Effector CD8-positive, alpha-beta T cell (primary cell): ENCODE measurements around the gene NHSL2.
"Not testable (repeated sequence)": the region's sequence is repeated elsewhere in the genome, so short reads cannot be mapped to it uniquely, and the experiment has no call there.

ENCODE experiments used
- DNase-seq: peaks from one replicate; lab custom pipeline; 2025; lab: John Stamatoyannopoulos, UW
- total RNA-seq, 4 experiments: gene quantifications; one replicate each; lab custom pipeline; 2026; lab: John Stamatoyannopoulos, UW

Gene NHSL2
- total RNA-seq, result 4.9 to 31.7 (median 15.4) reads per million in 4 experiments

- no peak for DNase-seq
Measured at GRCh38 chrX:71910643-71910985, at the start of gene NHSL2. TSS of gene NHSL2 (plus strand) at chrX:71910845.

- no peak for DNase-seq
Measured at GRCh38 chrX:71867680-71868079, 43.0 kb upstream of the NHSL2 start.

- not testable (repeated sequence) for DNase-seq
Measured at GRCh38 chrX:71869566-71869965, 41.1 kb upstream of the NHSL2 start.

DNA sequence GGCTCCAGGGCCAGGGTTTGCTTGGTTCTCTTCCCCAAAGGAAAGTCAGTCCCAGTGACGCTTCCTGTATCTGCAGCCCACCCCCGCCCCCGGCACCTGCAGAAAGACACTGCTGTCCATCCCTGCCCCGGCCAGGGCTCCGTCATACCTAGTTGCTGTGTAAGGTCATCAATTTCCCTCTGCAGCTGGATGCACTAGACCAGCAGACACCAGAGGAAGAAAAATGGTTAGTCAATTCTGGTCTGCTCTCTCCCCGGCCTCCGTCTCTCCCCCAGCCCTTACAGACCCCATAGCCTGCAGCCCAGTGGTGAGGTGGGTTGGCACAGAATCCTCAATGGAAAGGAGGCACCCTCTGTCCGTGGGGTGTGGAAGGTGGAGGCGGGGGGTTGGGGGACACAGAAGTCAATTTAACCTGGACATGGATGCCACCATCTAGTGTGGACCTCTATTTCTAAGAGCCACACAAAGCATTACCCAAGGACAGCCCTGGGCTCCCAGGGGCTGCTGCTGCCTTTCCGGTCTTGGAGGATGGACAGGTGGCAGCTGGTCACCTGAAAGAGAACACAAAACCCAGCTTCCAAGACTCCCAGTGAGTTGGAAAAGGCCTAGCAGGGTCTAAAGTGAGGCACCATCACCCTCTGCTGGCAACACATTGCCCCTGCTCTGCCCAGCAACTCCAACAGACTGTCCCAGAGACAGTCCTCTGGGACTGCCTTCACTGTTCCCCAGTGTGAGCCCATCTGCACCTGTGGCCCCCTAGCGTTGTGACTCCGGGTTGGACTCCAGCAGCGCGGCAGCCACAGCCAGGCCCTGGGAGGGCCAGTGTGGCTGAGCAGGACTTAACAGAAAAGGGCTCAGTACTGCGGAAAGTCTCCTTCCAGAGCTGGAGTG, 40.2 kb upstream of the NHSL2 start:
- DNase-seq, result no peak

DNA sequence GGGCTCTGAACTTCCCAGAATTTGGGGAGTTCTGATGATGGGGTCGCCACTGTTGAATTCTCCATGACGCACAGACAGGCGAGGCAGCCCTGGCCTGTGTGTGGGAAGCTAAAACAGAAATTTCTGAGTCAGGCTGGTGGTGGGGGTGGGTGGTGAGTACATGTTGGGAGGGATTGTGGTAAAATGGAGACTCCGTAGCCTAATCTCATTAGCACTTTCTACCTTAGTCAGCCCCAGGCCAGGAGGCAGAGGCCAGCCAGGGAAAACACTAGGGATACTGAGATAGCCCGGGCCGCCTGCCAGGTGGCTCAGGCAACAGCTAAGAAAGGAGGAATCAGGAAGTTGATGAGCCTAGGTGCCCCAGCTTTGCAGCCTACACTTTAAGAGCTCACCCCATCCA, 39.3 kb upstream of the NHSL2 start:
- DNase-seq, result no peak

DNA sequence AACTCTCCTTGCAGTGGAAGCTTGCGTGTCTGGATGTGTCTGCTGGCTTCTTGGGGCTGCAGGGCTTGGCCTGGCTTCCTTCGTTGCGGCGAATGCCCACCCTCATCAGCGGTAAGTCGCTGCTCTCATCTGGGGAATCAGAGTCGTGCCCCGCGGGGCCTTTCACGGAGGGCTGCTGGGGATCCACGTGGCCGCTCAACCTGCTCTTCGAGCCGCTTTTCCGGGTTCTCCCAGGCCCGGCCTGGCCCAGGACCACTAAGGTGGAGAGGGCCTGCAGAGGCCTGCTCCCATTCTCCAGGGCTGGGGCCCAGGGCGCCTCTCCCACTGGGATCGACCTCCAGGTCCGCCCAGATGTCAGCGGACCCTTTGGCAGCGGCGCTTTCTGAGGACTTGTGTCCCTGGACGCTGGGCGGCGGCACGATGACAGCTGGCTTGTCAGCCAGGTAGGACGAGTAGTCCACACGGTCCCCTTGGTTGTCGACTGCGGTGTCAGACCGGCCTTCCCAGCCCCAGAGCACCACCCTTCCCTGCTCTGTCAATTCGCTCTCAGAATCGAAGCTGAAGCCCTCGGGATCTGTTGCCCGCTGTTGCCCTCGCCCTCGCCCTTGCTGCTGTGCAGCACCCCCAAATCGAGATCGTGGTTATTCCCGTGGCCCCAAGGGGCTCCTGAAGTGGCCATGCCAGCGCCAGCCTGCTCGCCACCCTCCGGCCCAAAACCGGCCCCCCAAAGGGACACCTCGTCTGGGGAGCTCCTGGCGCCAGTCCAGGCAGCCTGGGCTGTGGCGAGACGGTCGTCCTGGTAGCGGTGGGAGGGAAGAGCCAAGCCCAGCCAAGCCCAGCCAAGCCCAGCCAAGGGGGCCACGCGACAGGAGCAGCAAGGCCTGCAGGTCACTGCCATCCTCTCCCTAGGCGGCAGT, 37.8 kb upstream of the NHSL2 start:
- no peak for DNase-seq

GRCh38 chrX:71873459-71873833, 37.2 kb upstream of the NHSL2 start:
- no peak for DNase-seq

DNA sequence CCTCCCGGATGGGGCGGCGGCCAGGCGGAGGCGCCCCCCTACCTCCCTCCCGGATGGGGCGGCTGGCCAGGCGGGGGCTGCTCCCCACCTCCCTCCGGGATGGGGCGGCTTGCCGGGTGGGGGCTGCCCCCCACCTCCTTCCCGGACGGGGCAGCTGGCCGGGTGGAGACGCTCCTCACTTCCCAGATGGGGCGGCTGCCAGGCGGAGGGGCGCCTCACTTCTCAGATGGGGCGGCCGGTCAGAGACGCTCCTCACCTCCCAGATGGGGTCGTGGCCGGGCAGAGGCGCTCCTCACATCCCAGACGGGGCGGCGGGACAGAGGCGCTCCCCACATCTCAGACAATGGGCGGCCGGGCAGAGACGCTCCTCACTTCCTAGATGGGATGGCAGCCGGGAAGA, 33.8 kb upstream of the NHSL2 start:
- not testable (repeated sequence) for DNase-seq

DNA sequence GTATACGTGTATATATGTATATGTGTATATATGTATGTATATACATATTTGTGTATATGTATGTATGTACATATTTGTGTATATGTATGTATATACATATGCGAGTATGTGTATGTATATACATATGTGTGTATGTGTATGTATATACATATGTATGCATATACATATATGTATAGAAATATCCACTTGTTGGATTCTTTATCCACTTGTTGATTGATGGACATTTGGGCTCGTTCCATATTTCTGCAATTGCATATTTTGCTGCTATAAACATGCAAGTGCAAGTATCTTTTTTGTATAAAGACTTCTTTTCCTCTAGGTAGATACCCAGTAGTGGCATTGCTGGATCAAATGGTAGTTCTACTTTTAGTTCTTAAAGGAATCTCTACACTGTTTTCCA, 25.5 kb upstream of the NHSL2 start:
- DNase-seq, result no peak

GRCh38 chrX:71895607-71896006, 15.0 kb upstream of the NHSL2 start:
- no peak for DNase-seq

DNA sequence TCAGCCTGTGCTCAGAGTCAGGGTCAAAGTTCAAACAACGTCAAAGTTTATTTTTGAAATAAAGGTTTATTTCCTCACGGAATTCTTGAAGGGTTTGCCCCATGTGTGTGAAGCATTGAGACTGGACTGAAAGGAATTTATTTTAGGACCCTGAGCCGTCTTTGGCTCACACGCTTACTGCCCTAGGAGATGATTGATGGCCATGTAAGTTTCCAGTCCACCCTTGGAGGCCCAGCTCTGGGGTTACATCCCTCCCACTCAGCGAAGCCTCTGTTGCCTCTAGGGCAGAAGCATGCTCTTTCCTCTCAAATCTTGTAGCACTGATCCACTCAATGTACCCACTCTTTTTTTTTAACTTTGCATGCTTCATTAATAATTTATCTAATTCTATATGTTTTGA, 4.5 kb upstream of the NHSL2 start:
- DNase-seq, result no peak

DNA sequence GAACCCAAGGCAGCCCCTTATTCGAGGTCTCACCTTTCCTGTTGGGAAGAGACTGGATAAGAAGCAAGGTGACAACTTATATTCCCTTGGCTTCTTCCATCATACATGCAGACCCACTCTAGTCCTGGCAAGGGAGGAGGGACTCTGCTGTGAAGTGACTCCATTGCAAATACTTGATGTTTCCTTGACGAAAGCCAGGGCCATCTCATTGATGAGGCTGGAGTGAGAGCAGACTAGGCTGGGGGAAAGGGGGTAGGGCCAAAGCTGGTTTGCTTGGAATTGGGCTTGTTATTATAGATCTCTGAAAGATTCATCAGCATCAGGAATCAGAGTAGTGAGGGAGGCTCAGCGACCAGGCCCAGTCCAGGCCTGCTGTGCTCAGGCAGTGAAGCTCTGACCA, 2.3 kb upstream of the NHSL2 start:
- no peak for DNase-seq

DNA sequence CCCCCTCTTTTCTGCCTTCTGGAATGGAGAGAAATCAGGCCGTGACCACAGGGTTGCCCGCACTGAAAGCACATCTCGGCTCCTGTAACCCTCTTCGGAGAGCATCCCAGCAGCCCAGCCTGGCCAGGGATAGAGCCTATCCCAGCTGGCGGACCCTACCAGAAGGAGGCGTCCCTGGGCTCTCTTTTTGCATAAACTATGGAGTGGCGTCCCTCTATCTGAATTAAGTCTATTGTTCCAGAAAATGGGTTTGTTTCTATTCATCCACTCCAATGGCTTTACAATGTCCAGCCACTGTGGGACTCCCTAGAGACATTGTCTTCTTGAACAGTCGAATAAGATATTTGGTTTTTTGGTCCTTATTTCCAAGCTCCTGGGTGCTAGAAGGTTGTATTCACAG, 689 bp upstream of the NHSL2 start:
- no peak for DNase-seq

- DNase-seq, result no peak
Measured at GRCh38 chrX:71910986-71911730, 513 bp downstream of the NHSL2 start.

DNA sequence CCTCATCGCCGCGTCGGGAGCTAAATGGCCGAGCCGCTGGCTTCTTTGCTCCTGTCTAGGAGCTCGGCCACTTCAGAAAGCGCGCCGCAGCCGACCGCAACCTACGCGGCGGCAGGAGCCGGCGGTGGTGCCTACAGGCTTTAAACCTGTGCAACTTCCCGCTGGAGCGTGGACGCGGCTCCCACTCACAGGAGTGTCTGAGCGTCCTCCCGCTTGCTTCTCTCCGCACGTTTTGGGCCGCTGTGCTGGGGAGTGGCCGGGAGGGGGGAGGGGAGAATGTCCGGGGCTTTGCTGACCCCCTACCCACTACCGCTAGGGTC, 1.0 kb downstream of the NHSL2 start:
- DNase-seq, result no peak

DNA sequence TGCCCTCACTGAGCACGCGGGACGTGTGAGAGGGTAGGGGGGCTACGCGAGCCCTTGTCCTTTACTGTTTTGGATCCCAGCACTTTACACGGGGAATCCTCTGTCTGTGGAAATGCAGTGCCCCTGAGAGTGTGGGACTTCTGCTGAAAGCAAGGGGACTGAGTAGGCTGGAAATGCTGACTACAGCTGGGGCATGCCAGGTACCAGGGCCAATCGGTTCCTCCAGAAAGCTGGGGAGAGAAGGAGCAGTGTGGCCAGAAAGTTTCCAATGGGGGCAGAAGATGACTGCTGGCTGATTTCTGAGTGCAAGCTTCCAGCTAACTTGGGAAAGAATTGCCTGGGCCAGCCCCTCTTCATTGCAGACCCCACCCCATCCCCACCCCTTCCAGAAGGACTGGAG, 1.5 kb downstream of the NHSL2 start:
- DNase-seq, result no peak

GRCh38 chrX:71913156-71913950, 2.7 kb downstream of the NHSL2 start:
- no peak for DNase-seq

GRCh38 chrX:71917621-71918343, 7.1 kb downstream of the NHSL2 start:
- no peak for DNase-seq

GRCh38 chrX:71919431-71919830, 8.8 kb downstream of the NHSL2 start:
- DNase-seq, result no peak

GRCh38 chrX:71919886-71920285, 9.2 kb downstream of the NHSL2 start:
- no peak for DNase-seq

DNA sequence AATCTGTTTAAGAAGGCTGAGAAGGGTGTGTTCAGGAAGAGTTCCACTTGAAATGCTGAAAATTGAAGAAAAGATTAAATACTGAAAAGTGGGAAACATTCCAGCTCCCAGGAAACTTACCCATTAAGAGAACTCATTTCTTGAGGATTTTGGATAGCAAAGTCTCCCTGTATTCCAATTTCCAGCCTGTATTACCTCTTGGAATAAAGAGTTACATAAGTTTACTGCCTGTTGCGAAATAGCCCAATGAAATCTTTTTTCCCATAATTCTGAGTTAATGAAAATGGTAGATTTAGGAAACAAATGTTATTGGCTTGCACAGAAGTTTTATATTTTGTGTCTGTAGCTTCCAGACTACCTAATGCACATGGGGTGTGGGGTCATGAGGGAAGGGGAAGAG, 12.0 kb downstream of the NHSL2 start:
- no peak for DNase-seq
